ENCODE measurements around the gene PAMR1.
"Not testable (repeated sequence)": the region's sequence is repeated elsewhere in the genome, so short reads cannot be mapped to it uniquely, and the experiment has no call there.

The PAMR1 gene

GRCh38 chr11:35525501-35526175 is at the start of gene PAMR1:
Gene PAMR1 (minus strand): TSS chr11:35525616. CDS start chr11:35525585, 31 bp downstream.
- DNase-seq, result no peak

GRCh38 chr11:35571696-35572095 is 46.3 kb upstream of the PAMR1 start:
- no peak for DNase-seq

GRCh38 chr11:35567737-35568465 is 42.5 kb upstream of the PAMR1 start:
- no peak for DNase-seq

DNA sequence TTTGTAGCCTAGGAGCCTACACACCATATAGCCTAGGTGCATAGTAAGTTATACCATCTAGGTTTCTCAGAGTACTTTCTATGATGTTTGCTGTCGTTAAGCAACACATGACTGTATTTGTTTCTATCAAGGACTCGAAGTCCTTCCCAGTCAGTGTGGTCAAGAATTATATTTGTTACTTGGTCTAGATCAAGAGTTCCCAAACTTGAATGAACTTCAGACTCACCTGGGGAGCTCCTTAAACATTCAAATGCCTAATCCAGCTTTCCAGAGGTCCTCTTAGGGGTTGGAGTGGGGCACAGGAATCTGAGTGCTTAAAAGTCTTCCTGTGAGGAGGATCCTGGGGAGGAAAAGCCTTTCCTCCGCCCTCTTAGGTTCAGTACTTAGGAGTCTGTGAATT is 41.5 kb upstream of the PAMR1 start:
- no peak for DNase-seq

DNA sequence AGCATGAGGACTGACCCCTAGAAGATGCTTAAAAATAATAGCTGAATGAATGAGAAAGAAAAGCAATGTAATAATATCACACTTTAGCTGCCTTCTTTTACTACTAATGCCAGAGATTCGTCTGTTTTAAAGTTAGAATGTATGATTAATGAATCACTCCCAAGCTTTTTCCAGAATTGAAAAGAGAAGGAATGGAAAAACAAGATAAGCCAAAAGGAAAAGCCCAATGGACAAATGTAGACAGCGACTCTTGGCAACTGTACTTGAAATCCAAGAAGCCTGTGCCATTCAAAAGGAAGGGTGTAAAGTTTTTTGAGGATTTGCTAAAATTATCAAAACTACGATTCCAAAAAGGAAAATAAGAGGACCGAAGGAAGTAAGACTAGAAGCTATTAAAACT is 40.8 kb upstream of the PAMR1 start:
- no peak for DNase-seq

DNA sequence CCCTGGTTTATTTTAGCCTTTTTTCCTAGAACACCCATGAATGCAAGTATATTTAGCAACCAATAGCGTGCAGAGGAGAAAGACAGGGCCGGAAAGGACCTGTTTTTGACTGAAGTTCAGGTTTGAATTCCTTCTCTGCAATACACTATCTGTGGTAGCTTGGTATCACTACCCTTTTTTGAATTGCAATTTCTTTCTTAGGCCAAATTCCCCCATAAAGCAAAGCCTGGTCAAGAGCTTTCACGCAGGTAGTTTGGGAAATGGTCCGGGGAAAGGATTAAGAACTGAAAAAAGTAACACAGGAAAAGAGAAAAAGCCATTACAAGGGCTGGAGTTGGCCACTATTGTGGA is 38.8 kb upstream of the PAMR1 start:
- DNase-seq, result no peak

- DNase-seq, result no peak
Observed at GRCh38 chr11:35563484-35564244, 38.2 kb upstream of the PAMR1 start.

GRCh38 chr11:35559949-35560348 is 34.5 kb upstream of the PAMR1 start:
- no peak for DNase-seq

GRCh38 chr11:35558513-35558912 is 33.1 kb upstream of the PAMR1 start:
- no peak for DNase-seq

DNA sequence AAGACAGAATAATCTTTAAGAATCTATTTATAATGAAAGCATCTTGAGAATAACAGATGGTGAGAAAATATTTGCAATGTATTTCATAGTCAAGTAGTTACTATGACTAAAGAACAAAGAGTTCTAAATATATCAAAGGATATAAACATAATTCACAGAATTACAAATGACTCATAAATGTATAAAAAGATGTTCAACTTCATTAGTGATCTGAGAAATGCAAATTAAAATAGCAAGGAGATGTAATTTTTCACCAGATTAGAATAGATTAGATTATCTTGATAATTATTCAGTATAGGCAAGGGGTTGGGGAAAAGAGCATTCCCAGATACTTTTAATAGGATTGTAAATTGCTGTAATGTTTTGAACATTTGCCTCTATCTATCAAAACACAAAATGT is 30.1 kb upstream of the PAMR1 start:
- DNase-seq, result no peak

- no peak for DNase-seq
Observed at GRCh38 chr11:35554491-35555437, 29.3 kb upstream of the PAMR1 start.

- DNase-seq, result no peak
Observed at GRCh38 chr11:35553831-35554230, 28.4 kb upstream of the PAMR1 start.

DNA sequence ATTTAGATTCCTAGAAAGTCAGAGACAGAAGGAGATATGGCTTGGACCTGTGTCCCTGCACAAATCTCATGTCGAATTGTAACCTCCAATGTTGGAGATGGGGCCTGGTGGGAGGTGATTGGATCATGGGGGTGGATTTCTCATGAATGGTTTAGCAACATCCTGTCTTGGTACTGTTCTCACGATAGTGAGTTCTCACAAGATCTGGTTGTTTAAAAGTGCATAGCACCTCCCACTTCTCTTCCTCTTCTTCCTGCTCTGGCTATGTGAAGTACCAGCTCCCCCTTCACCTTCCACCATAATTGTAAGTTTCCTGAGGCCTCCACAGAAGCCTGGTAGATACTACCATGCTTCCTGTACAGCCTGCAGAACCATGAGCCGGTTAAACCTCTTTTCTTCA is 27.6 kb upstream of the PAMR1 start:
- DNase-seq, result no peak

DNA sequence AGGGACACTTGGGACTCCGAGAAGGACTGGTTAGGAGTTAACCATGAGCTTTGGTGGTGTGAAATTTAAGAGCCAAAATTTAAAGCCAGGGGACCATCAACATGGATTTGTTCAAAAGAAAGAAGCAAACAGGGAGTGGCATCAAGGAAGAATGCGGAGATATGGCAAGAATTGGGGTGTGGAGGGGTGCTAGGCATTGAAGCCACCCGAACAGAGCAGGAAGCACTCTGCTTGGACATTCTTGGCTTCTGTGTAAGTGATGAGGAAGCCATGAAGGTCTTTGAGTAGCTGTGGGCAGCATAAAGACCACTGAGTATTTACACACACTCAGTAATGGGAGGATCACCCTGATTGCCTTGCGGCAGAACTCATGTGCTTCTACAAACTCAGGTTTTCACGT is 27.2 kb upstream of the PAMR1 start:
- DNase-seq, result no peak

DNA sequence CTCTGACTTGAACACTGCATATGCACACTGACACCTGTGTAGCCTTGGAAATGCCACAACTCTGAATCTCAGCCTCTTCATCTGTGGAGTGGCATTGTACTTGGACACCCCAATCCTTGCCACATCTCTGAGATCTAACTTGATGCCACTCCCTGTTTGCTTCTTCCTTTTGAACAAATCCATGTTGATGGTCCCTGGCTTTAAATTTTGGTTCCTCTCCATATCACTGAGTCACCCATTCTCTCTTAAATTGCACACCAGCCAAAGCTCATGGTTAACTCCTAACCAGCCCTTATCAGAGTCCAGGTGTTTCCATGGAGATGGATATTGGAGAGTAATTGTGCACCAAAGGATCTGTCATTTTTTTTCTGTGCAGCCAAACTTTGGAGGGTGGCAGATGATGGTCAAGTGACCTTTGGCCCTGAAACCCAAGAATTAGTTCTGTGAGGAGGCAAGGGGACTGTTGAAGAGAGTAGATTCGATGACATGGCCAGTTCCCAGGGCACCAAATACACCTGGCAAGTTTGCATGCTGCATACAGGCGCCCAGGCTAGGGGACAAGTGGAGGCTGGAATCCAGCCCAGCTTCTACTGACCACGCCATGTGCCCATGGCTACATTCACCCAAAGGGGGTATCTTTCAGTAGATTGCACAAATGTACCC is 25.1 kb upstream of the PAMR1 start:
- no peak for DNase-seq

GRCh38 chr11:35549787-35550186 is 24.4 kb upstream of the PAMR1 start:
- no peak for DNase-seq

DNA sequence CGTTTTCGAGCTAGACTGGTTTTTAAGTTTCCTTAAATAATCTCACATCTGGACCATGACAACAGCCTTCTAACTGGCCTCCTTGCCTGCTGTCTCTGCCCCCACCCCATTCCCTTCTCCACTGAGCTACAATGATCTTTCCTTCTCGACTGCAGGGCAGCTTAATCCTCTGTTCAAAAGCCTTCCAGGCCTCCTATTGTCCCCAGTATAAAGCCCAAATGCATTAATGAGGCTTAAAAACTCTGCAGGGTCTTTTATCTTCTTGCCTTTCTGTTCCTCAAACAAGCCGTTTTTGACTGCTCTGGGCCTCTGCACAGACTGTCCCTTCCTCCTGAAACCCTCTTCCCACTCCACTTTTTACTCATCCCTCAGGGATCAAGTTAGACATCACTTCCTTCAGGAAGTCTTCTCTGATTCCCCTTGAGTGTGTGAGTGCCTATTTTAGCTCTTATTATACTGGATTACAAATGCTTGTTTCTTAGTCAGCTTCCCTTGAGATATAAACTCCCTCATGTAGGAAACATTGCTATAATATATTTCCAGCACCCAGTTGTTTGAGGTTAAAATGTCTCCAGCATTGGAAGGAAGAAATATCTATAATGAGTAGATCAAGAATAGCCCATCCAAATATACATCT is 23.6 kb upstream of the PAMR1 start:
- DNase-seq, result no peak

DNA sequence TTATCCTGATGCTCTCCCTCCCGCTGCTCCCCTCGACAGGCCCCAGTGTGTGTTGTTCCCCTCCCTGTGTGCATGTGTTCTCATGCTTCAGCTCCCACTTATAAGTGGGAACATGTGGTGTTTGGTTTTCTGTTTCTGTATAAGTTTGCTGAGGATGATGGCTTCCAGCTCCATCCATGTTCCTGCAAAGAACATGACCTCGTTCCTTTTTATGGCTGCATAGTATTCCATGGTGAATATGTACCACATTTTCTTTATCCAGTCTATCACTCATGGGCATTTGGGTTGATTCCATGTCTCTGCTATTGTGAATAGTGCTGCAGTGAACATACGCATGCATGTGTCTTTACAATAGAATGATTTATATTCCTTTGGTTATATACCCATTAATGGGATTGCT is 22.6 kb upstream of the PAMR1 start:
- DNase-seq, result not testable (repeated sequence)

- DNase-seq, result no peak
Observed at GRCh38 chr11:35546317-35546716, 20.9 kb upstream of the PAMR1 start.

GRCh38 chr11:35545391-35546003 is 20.1 kb upstream of the PAMR1 start:
- DNase-seq, result no peak

DNA sequence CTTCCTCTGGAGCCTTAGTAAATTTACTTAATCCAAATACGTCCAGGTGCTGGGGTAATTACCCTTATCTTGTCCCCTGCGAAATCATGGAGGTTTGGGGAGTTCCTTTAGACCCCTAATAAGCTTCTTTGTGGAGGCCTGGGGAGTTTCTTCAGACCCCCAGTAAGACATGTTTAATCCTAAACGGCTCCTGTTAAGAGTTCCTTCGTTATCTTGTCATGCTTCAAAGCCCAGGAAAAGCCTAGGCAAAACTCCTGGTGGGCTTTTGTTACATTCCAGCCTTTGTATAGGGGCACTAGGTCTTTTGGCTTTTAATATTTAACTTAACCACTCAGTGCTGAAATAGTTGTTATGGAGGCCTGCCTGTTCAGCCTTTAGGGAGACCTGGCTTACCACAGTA is 18.1 kb upstream of the PAMR1 start:
- no peak for DNase-seq

All from NCI-H1694 treated with DMSO at 0.1 percent for 48 hours (cell line).